Left ventricle myocardium inferior (tissue), 1 donor: Measurements from ENCODE around the gene RBMXL3. TPM values are rescaled to one million over a fixed set of nuclear protein-coding genes. Genes with fewer than 3 reads are reported as not detected.
A peak's percentile ranks its signal among the peaks of the same experiment; 100 is the strongest.

Source experiments
- DNase-seq: peaks from one replicate; pipeline ENCODE4 v3.0.0-alpha.2; 2020
- H3K27ac ChIP-seq: fragments of 200-600 bp; replicated peaks from 2 replicates; pipeline ENCODE4 v1.8.0; 2021
- H3K27me3 ChIP-seq: fragments of 200-600 bp; 2 replicates; pipeline ENCODE4 v1.8.0; 2021; ENCODE audit warnings: low read depth
- H3K36me3 ChIP-seq: fragments of 200-600 bp; 2 replicates; pipeline ENCODE4 v1.8.0; 2021
- H3K4me1 ChIP-seq: fragments of 200-600 bp; 2 replicates; pipeline ENCODE4 v1.8.0; 2021
- H3K4me3 ChIP-seq: fragments of 200-600 bp; 2 replicates; pipeline ENCODE4 v1.8.0; 2021; ENCODE audit warnings: mild to moderate bottlenecking, moderate library complexity
- H3K9me3 ChIP-seq: fragments of 200-600 bp; replicated peaks from 2 replicates; pipeline ENCODE4 v1.8.0; 2021
- CTCF ChIP-seq: fragments of 200-600 bp; IDR thresholded peaks from 2 replicates; pipeline ENCODE4 v1.8.0; 2021; ENCODE audit warnings: antibody characterized with exemption, mild to moderate bottlenecking, borderline replicate concordance
- intact Hi-C: fragments of 100-400 bp; cut with micrococcal nuclease; formaldehyde crosslinking; loops from one replicate; pipeline ENCODE4 v1.11.0; 2022
- total RNA-seq: library from RNA; stranded (reverse); fragmentation: NEBNext Ultra II Directional; extraction: Animal tissue kit (Norgen Biotek cat#: 25700); gene quantifications from one replicate; pipeline ENCODE4 v1.2.1, GENCODE V29; 2021
- donor health status: DM: no; HTN: yes; CAD: no; lungs with severe emphysema.

RBMXL3 gene
- total RNA-seq, 1 donor from 2014 or later = not detected

- no peaks in the 10 kb centered on the region for H3K9me3 ChIP-seq
- H3K4me3 ChIP-seq = no peak overlapping the region
- TF ChIP-seq CTCF = peak; percentile 33
- DNase-seq = no peak
- no peak overlapping the region for H3K27ac ChIP-seq
- no peaks in the 10 kb centered on the region for H3K36me3 ChIP-seq
- intact Hi-C loops = no loop called here
- no peaks in the 10 kb centered on the region for H3K4me1 ChIP-seq
- no peaks in the 10 kb centered on the region for H3K27me3 ChIP-seq
These were observed 37.7 kb downstream of the RBMXL3 start for GRCh38 chrX:115226929-115227328.

- no peak overlapping the region for H3K4me3 ChIP-seq
- no peak for TF ChIP-seq CTCF
- no peak for DNase-seq
- H3K36me3 ChIP-seq = no peaks in the 10 kb centered on the region
- no peaks in the 10 kb centered on the region for H3K27me3 ChIP-seq
- no peak overlapping the region for H3K27ac ChIP-seq
- H3K4me1 ChIP-seq = peaks cover 4% of the 10 kb centered on the region
- intact Hi-C loops = no loop called here
- H3K9me3 ChIP-seq = no peaks in the 10 kb centered on the region
These were observed 40.3 kb downstream of the RBMXL3 start for GRCh38 chrX:115229337-115230003.

- intact Hi-C loops = no loop called here
- H3K27ac ChIP-seq = peak overlapping the region; percentile 48
- H3K9me3 ChIP-seq = no peaks in the 10 kb centered on the region
- peaks cover 5% of the 10 kb centered on the region for H3K4me1 ChIP-seq
- TF ChIP-seq CTCF = no peak
- peak overlapping the region; percentile 72 for H3K4me3 ChIP-seq
- no peaks in the 10 kb centered on the region for H3K36me3 ChIP-seq
- H3K27me3 ChIP-seq = no peaks in the 10 kb centered on the region
- DNase-seq = no peak
These were observed 43.8 kb downstream of the RBMXL3 start for GRCh38 chrX:115232933-115233496.

GRCh38 chrX:115233497-115234455 is 44.6 kb downstream of the RBMXL3 start, which contains the start of gene LRCH2:
TSS of gene LRCH2 (minus strand) at chrX:115234096. CDS start at chrX:115234041, 55 bp downstream.
- no peak for TF ChIP-seq CTCF
- Histone ChIP-seq H3K9me3 (no peaks in the 10 kb centered on the region), H3K27ac (peak within 1 kb of the TSS; percentile 48), H3K4me3 (peak within 1 kb of the TSS; percentile 72), H3K27me3 (no peaks in the 10 kb centered on the region), H3K36me3 (no peaks in the 10 kb centered on the region), H3K4me1 (peaks cover 5% of the 10 kb centered on the region)
- DNase-seq = peak; percentile 20
- intact Hi-C loops = no loop called here

GRCh38 chrX:115234461-115234860 is 45.3 kb downstream of the RBMXL3 start:
- TF ChIP-seq CTCF = no peak
- Histone ChIP-seq H3K36me3 (no peaks in the 10 kb centered on the region), H3K4me3 (peak overlapping the region; percentile 72), H3K27ac (no peak overlapping the region), H3K9me3 (no peaks in the 10 kb centered on the region), H3K4me1 (peaks cover 5% of the 10 kb centered on the region), H3K27me3 (no peaks in the 10 kb centered on the region)
- intact Hi-C loops = no loop called here
- DNase-seq = no peak
